HepG2 (cell line): ENCODE measurements around the gene BTAF1. TPM values are rescaled to one million over a fixed set of nuclear protein-coding genes. Genes with fewer than 3 reads are reported as not detected.

Source experiments
- ARHGAP35 ChIP-seq: sonication (generic); formaldehyde crosslinking; IDR thresholded peaks from 2 replicates; pipeline ENCODE4 v1.9.0; 2022; ENCODE audit warnings: mild to moderate bottlenecking, inconsistent platforms, moderate library complexity, missing genetic modification reagents, borderline replicate concordance
- DR1 ChIP-seq: sonication (generic); formaldehyde crosslinking; IDR thresholded peaks from 2 replicates; pipeline ENCODE4 v1.8.0; 2021; ENCODE audit warnings: mild to moderate bottlenecking, missing genetic modification reagents, inconsistent platforms
- ESRRA ChIP-seq: sonication (generic); formaldehyde crosslinking; IDR thresholded peaks from 2 replicates; pipeline ENCODE4 v1.5.1; 2020; ENCODE audit warnings: mild to moderate bottlenecking, low read depth, missing genetic modification reagents
- NFATC3 ChIP-seq: sonication (generic); formaldehyde crosslinking; IDR thresholded peaks from 2 replicates; pipeline ENCODE4 v1.5.1; 2020; ENCODE audit warnings: mild to moderate bottlenecking, missing genetic modification reagents
- TP53 ChIP-seq: sonication (generic); formaldehyde crosslinking; conservative IDR thresholded peaks from 2 replicates; pipeline ENCODE4 v1.4.0; 2020; ENCODE audit warnings: missing genetic modification reagents
- ZBTB1 ChIP-seq: sonication (generic); formaldehyde crosslinking; IDR thresholded peaks from 2 replicates; pipeline ENCODE4 v1.4.0; 2020; ENCODE audit warnings: missing genetic modification reagents, borderline replicate concordance
- ZBTB38 ChIP-seq: sonication (generic); formaldehyde crosslinking; IDR thresholded peaks from 2 replicates; pipeline ENCODE4 v1.5.1; 2020; ENCODE audit warnings: mild to moderate bottlenecking, missing genetic modification reagents
- ZIK1 ChIP-seq: sonication (generic); formaldehyde crosslinking; IDR thresholded peaks from 2 replicates; pipeline ENCODE4 v1.5.0; 2020; ENCODE audit warnings: mild to moderate bottlenecking, low read depth, missing genetic modification reagents, borderline replicate concordance
- ZMYM4 ChIP-seq: sonication (generic); formaldehyde crosslinking; IDR thresholded peaks from 2 replicates; pipeline ENCODE4 v1.8.1; 2023; ENCODE audit warnings: mild to moderate bottlenecking, missing genetic modification reagents
- ZNF12 ChIP-seq: sonication (generic); formaldehyde crosslinking; IDR thresholded peaks from 2 replicates; pipeline ENCODE4 v1.5.0; 2020; ENCODE audit warnings: missing genetic modification reagents
- ZNF121 ChIP-seq: sonication (generic); formaldehyde crosslinking; IDR thresholded peaks from 2 replicates; pipeline ENCODE4 v1.5.0; 2020; ENCODE audit warnings: mild to moderate bottlenecking, missing genetic modification reagents
- ZNF564 ChIP-seq: sonication (generic); formaldehyde crosslinking; IDR thresholded peaks from 2 replicates; pipeline ENCODE4 v1.8.1; 2023; ENCODE audit warnings: mild to moderate bottlenecking, missing genetic modification reagents
- ZNF703 ChIP-seq: sonication (generic); formaldehyde crosslinking; IDR thresholded peaks from 2 replicates; pipeline ENCODE4 v1.5.1; 2020; ENCODE audit warnings: missing genetic modification reagents, mild to moderate bottlenecking, moderate library complexity, borderline replicate concordance
- ZNF850 ChIP-seq: sonication (generic); formaldehyde crosslinking; conservative IDR thresholded peaks from 2 replicates; pipeline ENCODE4 v1.9.0; 2021; ENCODE audit warnings: mild to moderate bottlenecking, missing genetic modification reagents
- ZSCAN29 ChIP-seq: sonication (generic); formaldehyde crosslinking; conservative IDR thresholded peaks from 2 replicates; pipeline ENCODE4 v1.4.0; 2020; ENCODE audit warnings: mild to moderate bottlenecking, missing genetic modification reagents
- polyA plus RNA-seq, 8 experiments: library from polyadenylated mRNA; depleted of rRNA in 3 of 8; stranded (reverse) in 7 of 8; unstranded in 1 of 8; fragments of >200 nt; fragmentation: Illumina TruSeq in 4 of 8; extraction: Trizol in 4 of 8; gene quantifications; 2 replicates each; pipeline versions ENCODE4 v1.2.1 to v1.2.3, GENCODE V29; 2011 to 2016; ENCODE audit warnings: low read depth in 4 of 8, missing spikeins in 1 of 8, mixed read lengths in 1 of 8; ENCODE audit not compliant: insufficient read depth in 1 of 8
- total RNA-seq, 5 experiments: library from RNA; depleted of rRNA; stranded (reverse); fragments of >200 nt; fragmentation: Illumina TruSeq; extraction: Trizol; gene quantifications; 2 replicates each; pipeline ENCODE4 v1.2.3, GENCODE V29; 2016; ENCODE audit warnings: low read depth in 1 of 5
- TF ChIP-seq, protein P1 (sequence below): sonication (generic); formaldehyde crosslinking; IDR thresholded peaks from 2 replicates; pipeline ENCODE4 v1.9.0; 2021; ENCODE audit warnings: mild to moderate bottlenecking, missing genetic modification reagents
- TF ChIP-seq, protein P2 (sequence below): sonication (generic); formaldehyde crosslinking; IDR thresholded peaks from 2 replicates; pipeline ENCODE4 v1.4.0; 2020; ENCODE audit warnings: missing genetic modification reagents, borderline replicate concordance
- TF ChIP-seq, protein P3 (sequence below): sonication (generic); formaldehyde crosslinking; IDR thresholded peaks from 2 replicates; pipeline ENCODE4 v1.5.0; 2020; ENCODE audit warnings: mild to moderate bottlenecking, missing genetic modification reagents

BTAF1 gene
- total and polyA plus RNA-seq, 2 of the 13 experiments (the other 11 are each of a cell fraction or from before 2014, with no cell fraction given) = 38.6 to 54.1 TPM

DNA sequence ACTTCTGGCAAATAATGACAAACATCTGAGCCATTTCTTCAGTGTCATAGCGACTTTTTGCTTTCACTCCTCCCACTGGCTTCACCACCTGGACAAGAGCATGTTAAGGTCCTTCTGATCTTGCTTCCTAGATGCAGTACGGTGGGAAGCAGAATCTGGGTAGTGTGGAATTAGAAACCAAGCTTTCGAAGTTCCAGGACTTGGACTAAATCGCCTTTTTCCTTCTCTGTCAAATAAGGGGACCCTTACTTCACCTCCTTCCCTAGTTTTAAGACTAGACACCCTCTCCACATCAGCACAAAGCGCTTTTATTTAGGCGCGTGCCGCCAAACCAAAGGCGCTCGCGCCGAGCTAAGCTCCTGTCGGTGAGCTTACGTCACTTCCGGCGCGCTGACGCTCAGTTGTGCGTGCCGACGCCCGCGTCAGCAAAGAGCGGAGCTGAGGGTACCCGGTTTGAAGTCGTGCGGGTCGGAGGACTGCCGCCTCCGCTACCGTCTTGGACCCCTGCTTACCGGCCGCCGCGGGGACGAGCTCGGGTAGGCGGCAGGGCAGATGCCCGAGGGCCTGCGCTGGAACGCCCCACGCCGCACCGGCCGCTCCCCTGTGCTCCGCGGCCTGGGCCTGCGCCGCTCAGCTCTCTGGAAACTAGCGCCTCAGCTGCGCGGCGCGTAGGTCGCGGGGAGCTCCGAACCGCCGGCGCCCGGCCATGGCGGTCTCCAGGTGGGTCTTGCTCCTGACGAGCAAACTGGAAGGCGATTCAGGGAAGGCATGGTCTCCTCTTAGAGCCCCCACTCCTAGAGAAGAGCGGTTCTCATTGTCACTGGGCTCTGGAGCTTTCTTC lies at the start of gene BTAF1 (continued):
- TF ChIP-seq, protein P1, sequence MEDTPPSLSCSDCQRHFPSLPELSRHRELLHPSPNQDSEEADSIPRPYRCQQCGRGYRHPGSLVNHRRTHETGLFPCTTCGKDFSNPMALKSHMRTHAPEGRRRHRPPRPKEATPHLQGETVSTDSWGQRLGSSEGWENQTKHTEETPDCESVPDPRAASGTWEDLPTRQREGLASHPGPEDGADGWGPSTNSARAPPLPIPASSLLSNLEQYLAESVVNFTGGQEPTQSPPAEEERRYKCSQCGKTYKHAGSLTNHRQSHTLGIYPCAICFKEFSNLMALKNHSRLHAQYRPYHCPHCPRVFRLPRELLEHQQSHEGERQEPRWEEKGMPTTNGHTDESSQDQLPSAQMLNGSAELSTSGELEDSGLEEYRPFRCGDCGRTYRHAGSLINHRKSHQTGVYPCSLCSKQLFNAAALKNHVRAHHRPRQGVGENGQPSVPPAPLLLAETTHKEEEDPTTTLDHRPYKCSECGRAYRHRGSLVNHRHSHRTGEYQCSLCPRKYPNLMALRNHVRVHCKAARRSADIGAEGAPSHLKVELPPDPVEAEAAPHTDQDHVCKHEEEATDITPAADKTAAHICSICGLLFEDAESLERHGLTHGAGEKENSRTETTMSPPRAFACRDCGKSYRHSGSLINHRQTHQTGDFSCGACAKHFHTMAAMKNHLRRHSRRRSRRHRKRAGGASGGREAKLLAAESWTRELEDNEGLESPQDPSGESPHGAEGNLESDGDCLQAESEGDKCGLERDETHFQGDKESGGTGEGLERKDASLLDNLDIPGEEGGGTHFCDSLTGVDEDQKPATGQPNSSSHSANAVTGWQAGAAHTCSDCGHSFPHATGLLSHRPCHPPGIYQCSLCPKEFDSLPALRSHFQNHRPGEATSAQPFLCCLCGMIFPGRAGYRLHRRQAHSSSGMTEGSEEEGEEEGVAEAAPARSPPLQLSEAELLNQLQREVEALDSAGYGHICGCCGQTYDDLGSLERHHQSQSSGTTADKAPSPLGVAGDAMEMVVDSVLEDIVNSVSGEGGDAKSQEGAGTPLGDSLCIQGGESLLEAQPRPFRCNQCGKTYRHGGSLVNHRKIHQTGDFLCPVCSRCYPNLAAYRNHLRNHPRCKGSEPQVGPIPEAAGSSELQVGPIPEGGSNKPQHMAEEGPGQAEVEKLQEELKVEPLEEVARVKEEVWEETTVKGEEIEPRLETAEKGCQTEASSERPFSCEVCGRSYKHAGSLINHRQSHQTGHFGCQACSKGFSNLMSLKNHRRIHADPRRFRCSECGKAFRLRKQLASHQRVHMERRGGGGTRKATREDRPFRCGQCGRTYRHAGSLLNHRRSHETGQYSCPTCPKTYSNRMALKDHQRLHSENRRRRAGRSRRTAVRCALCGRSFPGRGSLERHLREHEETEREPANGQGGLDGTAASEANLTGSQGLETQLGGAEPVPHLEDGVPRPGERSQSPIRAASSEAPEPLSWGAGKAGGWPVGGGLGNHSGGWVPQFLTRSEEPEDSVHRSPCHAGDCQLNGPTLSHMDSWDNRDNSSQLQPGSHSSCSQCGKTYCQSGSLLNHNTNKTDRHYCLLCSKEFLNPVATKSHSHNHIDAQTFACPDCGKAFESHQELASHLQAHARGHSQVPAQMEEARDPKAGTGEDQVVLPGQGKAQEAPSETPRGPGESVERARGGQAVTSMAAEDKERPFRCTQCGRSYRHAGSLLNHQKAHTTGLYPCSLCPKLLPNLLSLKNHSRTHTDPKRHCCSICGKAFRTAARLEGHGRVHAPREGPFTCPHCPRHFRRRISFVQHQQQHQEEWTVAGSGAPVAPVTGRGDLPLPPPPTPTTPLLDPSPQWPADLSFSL (CRISPR knock-in tag) = 0 out of 2 replicates have a peak, but pooled peaks have one; percentile 30
- TF ChIP-seq ZNF703 (CRISPR knock-in tag) = peak; percentile 70; the same call in 1 of the 2 replicates
- peak; percentile 82 for TF ChIP-seq ARHGAP35 (CRISPR knock-in tag)
- peak; percentile 93 for TF ChIP-seq ZBTB38 (CRISPR knock-in tag)
- TF ChIP-seq ZNF121 (CRISPR knock-in tag) = 0 out of 2 replicates have a peak, but pooled peaks have one; percentile 31
- TF ChIP-seq, protein P2, sequence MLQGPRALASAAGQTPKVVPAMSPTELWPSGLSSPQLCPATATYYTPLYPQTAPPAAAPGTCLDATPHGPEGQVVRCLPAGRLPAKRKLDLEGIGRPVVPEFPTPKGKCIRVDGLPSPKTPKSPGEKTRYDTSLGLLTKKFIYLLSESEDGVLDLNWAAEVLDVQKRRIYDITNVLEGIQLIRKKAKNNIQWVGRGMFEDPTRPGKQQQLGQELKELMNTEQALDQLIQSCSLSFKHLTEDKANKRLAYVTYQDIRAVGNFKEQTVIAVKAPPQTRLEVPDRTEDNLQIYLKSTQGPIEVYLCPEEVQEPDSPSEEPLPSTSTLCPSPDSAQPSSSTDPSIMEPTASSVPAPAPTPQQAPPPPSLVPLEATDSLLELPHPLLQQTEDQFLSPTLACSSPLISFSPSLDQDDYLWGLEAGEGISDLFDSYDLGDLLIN = peak; percentile 82; the same call in 1 of the 2 replicates
- TF ChIP-seq ZMYM4 (CRISPR knock-in tag) = peak; percentile 89
- peak; percentile 82 for TF ChIP-seq ZSCAN29
- TF ChIP-seq ZNF850 (CRISPR knock-in tag) = peak; percentile 32; the same call in 1 of the 2 replicates
- 0 out of 2 replicates have a peak, but pooled peaks have one; percentile 27 for TF ChIP-seq ZNF564 (CRISPR knock-in tag)
- no peak for TF ChIP-seq TP53
- TF ChIP-seq, protein P3, sequence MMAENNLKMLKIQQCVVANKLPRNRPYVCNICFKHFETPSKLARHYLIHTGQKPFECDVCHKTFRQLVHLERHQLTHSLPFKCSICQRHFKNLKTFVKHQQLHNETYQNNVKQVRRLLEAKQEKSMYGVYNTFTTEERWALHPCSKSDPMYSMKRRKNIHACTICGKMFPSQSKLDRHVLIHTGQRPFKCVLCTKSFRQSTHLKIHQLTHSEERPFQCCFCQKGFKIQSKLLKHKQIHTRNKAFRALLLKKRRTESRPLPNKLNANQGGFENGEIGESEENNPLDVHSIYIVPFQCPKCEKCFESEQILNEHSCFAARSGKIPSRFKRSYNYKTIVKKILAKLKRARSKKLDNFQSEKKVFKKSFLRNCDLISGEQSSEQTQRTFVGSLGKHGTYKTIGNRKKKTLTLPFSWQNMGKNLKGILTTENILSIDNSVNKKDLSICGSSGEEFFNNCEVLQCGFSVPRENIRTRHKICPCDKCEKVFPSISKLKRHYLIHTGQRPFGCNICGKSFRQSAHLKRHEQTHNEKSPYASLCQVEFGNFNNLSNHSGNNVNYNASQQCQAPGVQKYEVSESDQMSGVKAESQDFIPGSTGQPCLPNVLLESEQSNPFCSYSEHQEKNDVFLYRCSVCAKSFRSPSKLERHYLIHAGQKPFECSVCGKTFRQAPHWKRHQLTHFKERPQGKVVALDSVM (CRISPR knock-in tag) = peak; percentile 77
- peak; percentile 21; the same call in 1 of the 2 replicates for TF ChIP-seq NFATC3 (CRISPR knock-in tag)
- TF ChIP-seq ZBTB1 (CRISPR knock-in tag) = 0 out of 2 replicates have a peak, but pooled peaks have one; percentile 9
- TF ChIP-seq ESRRA (CRISPR knock-in tag) = peak; percentile 61
- no peak; the same call in 1 of the 2 replicates for TF ChIP-seq ZIK1 (CRISPR knock-in tag)
- TF ChIP-seq DR1 = peak; percentile 59
- TF ChIP-seq ZNF12 (CRISPR knock-in tag) = peak; percentile 32; the same call in 1 of the 2 replicates
